GM23338 (cell line): ENCODE measurements around the gene SORBS1. TPM values are rescaled to one million over a fixed set of nuclear protein-coding genes. Genes with fewer than 3 reads are reported as not detected.

ENCODE experiments used
- ATAC-seq: fragments of 200-7000 bp; cut with Tn5 transposase; 3 replicates; pipeline ENCODE4 v1.9.1; 2020
- DNase-seq: peaks from one replicate; pipeline ENCODE4 v3.0.0-alpha.2; 2015; ENCODE audit warnings: low spot score
- H2AFZ ChIP-seq: fragments of 200-600 bp; sonication (generic); 2 replicates; pipeline ENCODE4 v1.8.0; 2016; ENCODE audit warnings: antibody characterized with exemption, mild to moderate bottlenecking, moderate library complexity
- H3F3A ChIP-seq: fragments of 200-600 bp; sonication (generic); replicated peaks from 2 replicates; pipeline ENCODE4 v1.8.0; 2017; ENCODE audit warnings: antibody characterized with exemption, mixed run types, low read depth
- H3K27ac ChIP-seq: fragments of 200-600 bp; sonication (generic); 2 replicates; pipeline ENCODE4 v1.6.1; 2016; ENCODE audit warnings: low read depth
- H3K27me3 ChIP-seq: fragments of 200-600 bp; sonication (generic); 2 replicates; pipeline ENCODE4 v1.8.0; 2016; ENCODE audit warnings: mild to moderate bottlenecking, mixed run types, moderate library complexity; ENCODE audit not compliant: insufficient read depth
- H3K36me3 ChIP-seq: fragments of 200-600 bp; sonication (generic); 2 replicates; pipeline ENCODE4 v1.8.0; 2016; ENCODE audit warnings: mild to moderate bottlenecking; ENCODE audit not compliant: insufficient read depth
- H3K4me1 ChIP-seq: fragments of 200-600 bp; sonication (generic); 2 replicates; pipeline ENCODE4 v1.8.0; 2016; ENCODE audit warnings: mild to moderate bottlenecking, moderate library complexity; ENCODE audit not compliant: insufficient read depth
- H3K4me2 ChIP-seq: fragments of 200-600 bp; sonication (generic); 2 replicates; pipeline ENCODE4 v1.7.1; 2017; ENCODE audit warnings: mixed run types
- H3K4me3 ChIP-seq: fragments of 200-600 bp; sonication (generic); 2 replicates; pipeline ENCODE4 v1.6.1; 2016; ENCODE audit warnings: mixed run types
- H3K79me2 ChIP-seq: fragments of 200-600 bp; sonication (generic); replicated peaks from 2 replicates; pipeline ENCODE4 v1.8.0; 2017; ENCODE audit warnings: mild to moderate bottlenecking; ENCODE audit not compliant: insufficient read depth
- H3K9me2 ChIP-seq: fragments of 200-600 bp; sonication (generic); 2 replicates; pipeline ENCODE4 v1.8.0; 2017; ENCODE audit not compliant: insufficient read depth
- H4K20me1 ChIP-seq: fragments of 200-600 bp; sonication (generic); replicated peaks from 2 replicates; pipeline ENCODE4 v1.8.0; 2017; ENCODE audit warnings: mild to moderate bottlenecking; ENCODE audit not compliant: insufficient read depth
- H3K27ac Mint-ChIP-seq: 2 replicates; pipeline ENCODE4 v1.8.0; 2020; ENCODE audit warnings: inconsistent platforms, mild to moderate bottlenecking, moderate library complexity, mixed read lengths
- H3K27me3 Mint-ChIP-seq: 3 replicates; pipeline ENCODE4 v1.8.0; 2022; ENCODE audit warnings: low read depth, mild to moderate bottlenecking, moderate library complexity, mixed read lengths, inconsistent platforms; ENCODE audit not compliant: insufficient read depth, poor library complexity
- H3K36me3 Mint-ChIP-seq: 3 replicates; pipeline ENCODE4 v1.8.0; 2021; ENCODE audit warnings: low read depth, mild to moderate bottlenecking, inconsistent platforms, moderate library complexity, mixed read lengths
- H3K4me1 Mint-ChIP-seq: 3 replicates; pipeline ENCODE4 v1.8.0; 2020; ENCODE audit warnings: mild to moderate bottlenecking, inconsistent platforms, mixed read lengths
- H3K4me3 Mint-ChIP-seq: 3 replicates; pipeline ENCODE4 v1.8.0; 2021; ENCODE audit warnings: moderate library complexity, mild to moderate bottlenecking, inconsistent platforms, mixed read lengths
- H3K9me3 Mint-ChIP-seq: 3 replicates; pipeline ENCODE4 v1.8.0; 2020; ENCODE audit warnings: moderate library complexity, mild to moderate bottlenecking, inconsistent platforms, mixed read lengths
- EZH2 ChIP-seq: fragments of 200-600 bp; sonication (generic); IDR thresholded peaks from one replicate; pipeline ENCODE4 v1.8.0; 2017; ENCODE audit warnings: antibody characterized with exemption, mild to moderate bottlenecking, low read depth; ENCODE audit not compliant: unreplicated experiment
- EZH2phosphoT487 ChIP-seq: fragments of 200-600 bp; sonication (generic); IDR thresholded peaks from one replicate; pipeline ENCODE4 v1.8.1; 2018; ENCODE audit warnings: antibody characterized with exemption; ENCODE audit not compliant: unreplicated experiment
- POLR2AphosphoS5 ChIP-seq: IDR thresholded peaks from 2 replicates; pipeline ENCODE4 v1.6.1; 2016; ENCODE audit warnings: antibody characterized with exemption, low read depth
- STAT1 ChIP-seq: IDR thresholded peaks from one replicate; pipeline ENCODE4 v1.6.1; 2016; ENCODE audit warnings: antibody characterized with exemption; ENCODE audit not compliant: unreplicated experiment
- polyA plus RNA-seq: library from polyadenylated mRNA; unstranded; fragments of >200 nt; fragmentation: Nextera tagmentation; extraction: Ambion mirVana; gene quantifications from 2 replicates; pipeline ENCODE4 v1.2.1, GENCODE V29; 2016
- total RNA-seq: library from RNA; depleted of rRNA; stranded (reverse); fragments of >200 nt; shearing (Covaris generic); gene quantifications from 2 replicates; pipeline ENCODE4 v1.2.3, GENCODE V29; 2014
- TF ChIP-seq, protein P1 (sequence below), 2 experiments: fragments of 200-600 bp in 1 of 2; sonication (generic) in 1 of 2; conservative IDR thresholded peaks; 2 replicates each; pipeline versions ENCODE4 v1.5.1 to v1.6.1; 2016 to 2017; ENCODE audit warnings: antibody characterized with exemption in 2 of 2, low read depth in 2 of 2, mild to moderate bottlenecking in 2 of 2, moderate library complexity in 1 of 2
- TF ChIP-seq, protein P2 (sequence below): fragments of 250-450 bp; sonication (Bioruptor Pico); IDR thresholded peaks from 2 replicates; pipeline ENCODE4 v1.5.0; 2020; ENCODE audit warnings: mild to moderate bottlenecking, moderate library complexity
- TF ChIP-seq, protein P3 (sequence below): IDR thresholded peaks from 2 replicates; pipeline ENCODE4 v1.6.1; 2016; ENCODE audit warnings: antibody characterized with exemption

SORBS1 gene
- total and polyA plus RNA-seq, 2 experiments from 2014 or later: 47.7 to 51.5 TPM

GRCh38 chr10:95480102-95480900 is 80.9 kb downstream of the SORBS1 start:
- Histone ChIP-seq H3K9me2 (no peaks in the 10 kb centered on the region), H3K27ac (peak overlapping the region; percentile 82; the same call in 1 of the 2 replicates), H3K36me3 (no peaks in the 10 kb centered on the region), H3K27me3 (no peaks in the 10 kb centered on the region), H3K79me2 (peaks cover 19% of the 10 kb centered on the region), H4K20me1 (no peaks in the 10 kb centered on the region), H3K4me2 (peak overlapping the region; percentile 49; the same call in 1 of the 2 replicates), H3K4me3 (no peak overlapping the region), H2AFZ (no peak overlapping the region), H3K4me1 (peaks cover 49% of the 10 kb centered on the region), H3F3A (no peaks in the 10 kb centered on the region; the same call in 1 of the 2 replicates)
- no peaks in the 10 kb centered on the region; the same call in 2 of the 3 replicates for H3K9me3 Mint-ChIP-seq
- H3K36me3 Mint-ChIP-seq: peaks cover 16% of the 10 kb centered on the region; the same call in 2 of the 3 replicates
- no peak overlapping the region for H3K4me3 Mint-ChIP-seq
- ATAC-seq (no peak), DNase-seq (no peak)
- TF ChIP-seq, protein P1, sequence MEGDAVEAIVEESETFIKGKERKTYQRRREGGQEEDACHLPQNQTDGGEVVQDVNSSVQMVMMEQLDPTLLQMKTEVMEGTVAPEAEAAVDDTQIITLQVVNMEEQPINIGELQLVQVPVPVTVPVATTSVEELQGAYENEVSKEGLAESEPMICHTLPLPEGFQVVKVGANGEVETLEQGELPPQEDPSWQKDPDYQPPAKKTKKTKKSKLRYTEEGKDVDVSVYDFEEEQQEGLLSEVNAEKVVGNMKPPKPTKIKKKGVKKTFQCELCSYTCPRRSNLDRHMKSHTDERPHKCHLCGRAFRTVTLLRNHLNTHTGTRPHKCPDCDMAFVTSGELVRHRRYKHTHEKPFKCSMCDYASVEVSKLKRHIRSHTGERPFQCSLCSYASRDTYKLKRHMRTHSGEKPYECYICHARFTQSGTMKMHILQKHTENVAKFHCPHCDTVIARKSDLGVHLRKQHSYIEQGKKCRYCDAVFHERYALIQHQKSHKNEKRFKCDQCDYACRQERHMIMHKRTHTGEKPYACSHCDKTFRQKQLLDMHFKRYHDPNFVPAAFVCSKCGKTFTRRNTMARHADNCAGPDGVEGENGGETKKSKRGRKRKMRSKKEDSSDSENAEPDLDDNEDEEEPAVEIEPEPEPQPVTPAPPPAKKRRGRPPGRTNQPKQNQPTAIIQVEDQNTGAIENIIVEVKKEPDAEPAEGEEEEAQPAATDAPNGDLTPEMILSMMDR (conservative IDR thresholded peaks at IDR 0.05; ENCODE audit: low read depth in 2 of 2): 0 out of 4 replicates have a peak, but pooled peaks of 1 of the 2 experiments have one; percentile 11
- no peak for TF ChIP-seq EZH2
- TF ChIP-seq POLR2AphosphoS5: no peak
- peaks cover 4% of the 10 kb centered on the region for H3K27me3 Mint-ChIP-seq
- peak overlapping the region; percentile 27 for H3K27ac Mint-ChIP-seq
- H3K4me1 Mint-ChIP-seq: peaks cover 56% of the 10 kb centered on the region

- no peak for DNase-seq
- H3K4me1 Mint-ChIP-seq: peaks cover 69% of the 10 kb centered on the region
- TF ChIP-seq STAT1 (no peak), EZH2 (no peak), EZH2phosphoT487 (no peak)
- TF ChIP-seq, protein P2, sequence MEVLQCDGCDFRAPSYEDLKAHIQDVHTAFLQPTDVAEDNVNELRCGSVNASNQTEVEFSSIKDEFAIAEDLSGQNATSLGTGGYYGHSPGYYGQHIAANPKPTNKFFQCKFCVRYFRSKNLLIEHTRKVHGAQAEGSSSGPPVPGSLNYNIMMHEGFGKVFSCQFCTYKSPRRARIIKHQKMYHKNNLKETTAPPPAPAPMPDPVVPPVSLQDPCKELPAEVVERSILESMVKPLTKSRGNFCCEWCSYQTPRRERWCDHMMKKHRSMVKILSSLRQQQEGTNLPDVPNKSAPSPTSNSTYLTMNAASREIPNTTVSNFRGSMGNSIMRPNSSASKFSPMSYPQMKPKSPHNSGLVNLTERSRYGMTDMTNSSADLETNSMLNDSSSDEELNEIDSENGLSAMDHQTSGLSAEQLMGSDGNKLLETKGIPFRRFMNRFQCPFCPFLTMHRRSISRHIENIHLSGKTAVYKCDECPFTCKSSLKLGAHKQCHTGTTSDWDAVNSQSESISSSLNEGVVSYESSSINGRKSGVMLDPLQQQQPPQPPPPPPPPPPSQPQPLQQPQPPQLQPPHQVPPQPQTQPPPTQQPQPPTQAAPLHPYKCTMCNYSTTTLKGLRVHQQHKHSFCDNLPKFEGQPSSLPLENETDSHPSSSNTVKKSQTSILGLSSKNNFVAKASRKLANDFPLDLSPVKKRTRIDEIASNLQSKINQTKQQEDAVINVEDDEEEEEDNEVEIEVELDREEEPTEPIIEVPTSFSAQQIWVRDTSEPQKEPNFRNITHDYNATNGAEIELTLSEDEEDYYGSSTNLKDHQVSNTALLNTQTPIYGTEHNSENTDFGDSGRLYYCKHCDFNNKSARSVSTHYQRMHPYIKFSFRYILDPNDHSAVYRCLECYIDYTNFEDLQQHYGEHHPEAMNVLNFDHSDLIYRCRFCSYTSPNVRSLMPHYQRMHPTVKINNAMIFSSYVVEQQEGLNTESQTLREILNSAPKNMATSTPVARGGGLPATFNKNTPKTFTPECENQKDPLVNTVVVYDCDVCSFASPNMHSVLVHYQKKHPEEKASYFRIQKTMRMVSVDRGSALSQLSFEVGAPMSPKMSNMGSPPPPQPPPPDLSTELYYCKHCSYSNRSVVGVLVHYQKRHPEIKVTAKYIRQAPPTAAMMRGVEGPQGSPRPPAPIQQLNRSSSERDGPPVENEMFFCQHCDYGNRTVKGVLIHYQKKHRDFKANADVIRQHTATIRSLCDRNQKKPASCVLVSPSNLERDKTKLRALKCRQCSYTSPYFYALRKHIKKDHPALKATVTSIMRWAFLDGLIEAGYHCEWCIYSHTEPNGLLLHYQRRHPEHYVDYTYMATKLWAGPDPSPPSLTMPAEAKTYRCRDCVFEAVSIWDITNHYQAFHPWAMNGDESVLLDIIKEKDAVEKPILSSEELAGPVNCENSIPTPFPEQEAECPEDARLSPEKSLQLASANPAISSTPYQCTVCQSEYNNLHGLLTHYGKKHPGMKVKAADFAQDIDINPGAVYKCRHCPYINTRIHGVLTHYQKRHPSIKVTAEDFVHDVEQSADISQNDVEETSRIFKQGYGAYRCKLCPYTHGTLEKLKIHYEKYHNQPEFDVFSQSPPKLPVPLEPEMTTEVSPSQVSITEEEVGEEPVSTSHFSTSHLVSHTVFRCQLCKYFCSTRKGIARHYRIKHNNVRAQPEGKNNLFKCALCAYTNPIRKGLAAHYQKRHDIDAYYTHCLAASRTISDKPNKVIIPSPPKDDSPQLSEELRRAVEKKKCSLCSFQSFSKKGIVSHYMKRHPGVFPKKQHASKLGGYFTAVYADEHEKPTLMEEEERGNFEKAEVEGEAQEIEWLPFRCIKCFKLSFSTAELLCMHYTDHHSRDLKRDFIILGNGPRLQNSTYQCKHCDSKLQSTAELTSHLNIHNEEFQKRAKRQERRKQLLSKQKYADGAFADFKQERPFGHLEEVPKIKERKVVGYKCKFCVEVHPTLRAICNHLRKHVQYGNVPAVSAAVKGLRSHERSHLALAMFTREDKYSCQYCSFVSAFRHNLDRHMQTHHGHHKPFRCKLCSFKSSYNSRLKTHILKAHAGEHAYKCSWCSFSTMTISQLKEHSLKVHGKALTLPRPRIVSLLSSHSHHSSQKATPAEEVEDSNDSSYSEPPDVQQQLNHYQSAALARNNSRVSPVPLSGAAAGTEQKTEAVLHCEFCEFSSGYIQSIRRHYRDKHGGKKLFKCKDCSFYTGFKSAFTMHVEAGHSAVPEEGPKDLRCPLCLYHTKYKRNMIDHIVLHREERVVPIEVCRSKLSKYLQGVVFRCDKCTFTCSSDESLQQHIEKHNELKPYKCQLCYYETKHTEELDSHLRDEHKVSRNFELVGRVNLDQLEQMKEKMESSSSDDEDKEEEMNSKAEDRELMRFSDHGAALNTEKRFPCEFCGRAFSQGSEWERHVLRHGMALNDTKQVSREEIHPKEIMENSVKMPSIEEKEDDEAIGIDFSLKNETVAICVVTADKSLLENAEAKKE (CRISPR knock-in tag): no peak
- TF ChIP-seq, protein P3, sequence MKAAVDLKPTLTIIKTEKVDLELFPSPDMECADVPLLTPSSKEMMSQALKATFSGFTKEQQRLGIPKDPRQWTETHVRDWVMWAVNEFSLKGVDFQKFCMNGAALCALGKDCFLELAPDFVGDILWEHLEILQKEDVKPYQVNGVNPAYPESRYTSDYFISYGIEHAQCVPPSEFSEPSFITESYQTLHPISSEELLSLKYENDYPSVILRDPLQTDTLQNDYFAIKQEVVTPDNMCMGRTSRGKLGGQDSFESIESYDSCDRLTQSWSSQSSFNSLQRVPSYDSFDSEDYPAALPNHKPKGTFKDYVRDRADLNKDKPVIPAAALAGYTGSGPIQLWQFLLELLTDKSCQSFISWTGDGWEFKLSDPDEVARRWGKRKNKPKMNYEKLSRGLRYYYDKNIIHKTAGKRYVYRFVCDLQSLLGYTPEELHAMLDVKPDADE: no peak
Measured at GRCh38 chr10:95478935-95479334, 82.2 kb downstream of the SORBS1 start.

More at GRCh38 chr10:95478935-95479334, 82.2 kb downstream of the SORBS1 start:
- H3K4me1 ChIP-seq: peaks cover 62% of the 10 kb centered on the region
- peaks cover 4% of the 10 kb centered on the region for H3K27me3 Mint-ChIP-seq
- H3K9me3 Mint-ChIP-seq: no peaks in the 10 kb centered on the region; the same call in 2 of the 3 replicates
- no peaks in the 10 kb centered on the region; the same call in 1 of the 2 replicates for H3F3A ChIP-seq
- no peak overlapping the region for H2AFZ ChIP-seq
- no peak overlapping the region for H3K27ac ChIP-seq
- no peak overlapping the region for H3K4me3 Mint-ChIP-seq
- no peaks in the 10 kb centered on the region for H4K20me1 ChIP-seq
- peaks cover 25% of the 10 kb centered on the region for H3K79me2 ChIP-seq
- H3K9me2 ChIP-seq: no peaks in the 10 kb centered on the region
- no peak for ATAC-seq
- no peak overlapping the region for H3K4me2 ChIP-seq
- H3K27ac Mint-ChIP-seq: no peak overlapping the region
- peaks cover 5% of the 10 kb centered on the region; the same call in 2 of the 3 replicates for H3K36me3 Mint-ChIP-seq
- no peak overlapping the region for H3K4me3 ChIP-seq
- no peaks in the 10 kb centered on the region for H3K36me3 ChIP-seq
- no peaks in the 10 kb centered on the region for H3K27me3 ChIP-seq
